Measurements from ENCODE around the gene IFI27L2.

IFI27L2 gene

DNA sequence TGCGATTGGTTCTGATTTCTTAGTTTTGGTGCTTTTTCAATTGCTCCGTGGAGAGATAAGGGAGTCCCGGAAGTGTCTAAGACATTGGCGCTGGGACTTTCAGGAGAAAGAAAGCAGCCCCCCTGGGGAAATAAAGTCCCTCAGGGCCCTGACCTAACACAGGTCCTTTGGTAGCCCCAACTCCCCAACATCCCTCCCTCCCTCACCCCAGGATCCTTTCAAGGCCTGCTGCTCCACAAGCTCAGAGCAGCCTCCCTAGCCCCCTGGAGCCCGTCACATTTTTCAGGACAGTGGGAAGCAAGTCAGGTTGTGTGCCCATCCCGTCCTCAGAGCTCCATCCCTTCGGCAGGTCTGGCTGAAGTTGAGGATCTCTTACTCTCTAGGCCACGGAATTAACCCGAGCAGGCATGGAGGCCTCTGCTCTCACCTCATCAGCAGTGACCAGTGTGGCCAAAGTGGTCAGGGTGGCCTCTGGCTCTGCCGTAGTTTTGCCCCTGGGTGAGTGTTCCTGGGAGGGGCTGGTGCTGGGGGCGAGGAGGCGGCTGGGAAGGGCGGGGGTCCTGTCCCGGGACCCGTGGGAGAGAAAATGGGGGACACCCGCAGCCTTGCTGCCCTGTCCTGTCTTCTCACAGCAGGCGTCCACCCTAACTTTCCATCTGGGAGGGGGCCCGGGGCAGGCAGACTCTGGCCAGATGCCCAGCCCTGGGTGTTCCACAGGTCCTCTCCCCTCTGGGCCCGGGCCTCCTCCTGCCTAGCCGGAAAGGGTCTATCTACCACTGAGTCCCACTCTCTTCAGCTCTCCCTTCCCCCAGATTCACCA is 17.9 kb downstream of the IFI27L2 start:
- no peak for FAIRE-seq
- no peak for DNase-seq (ENCODE audit: insufficient read length, low spot score)
- no peak for TF ChIP-seq POLR2A (IDR thresholded peaks at IDR 0.05; ENCODE audit: low read depth, low read length)

GRCh38 chr14:94110552-94111181 is 18.7 kb downstream of the IFI27L2 start, which contains the start of gene IFI27:
Gene IFI27, plus strand, starts transcription at chr14:94110736.
- DNase-seq (ENCODE audit: insufficient read length, low spot score): peak; percentile 26
- no peak for TF ChIP-seq POLR2A (IDR thresholded peaks at IDR 0.05; ENCODE audit: low read depth, low read length)
- peak; percentile 11 for FAIRE-seq

- DNase-seq (ENCODE audit: insufficient read length, low spot score) (no peak), FAIRE-seq (no peak)
- no peak for TF ChIP-seq POLR2A (IDR thresholded peaks at IDR 0.05; ENCODE audit: low read depth, low read length)
These were observed 19.5 kb downstream of the IFI27L2 start for GRCh38 chr14:94109915-94110250.

DNA sequence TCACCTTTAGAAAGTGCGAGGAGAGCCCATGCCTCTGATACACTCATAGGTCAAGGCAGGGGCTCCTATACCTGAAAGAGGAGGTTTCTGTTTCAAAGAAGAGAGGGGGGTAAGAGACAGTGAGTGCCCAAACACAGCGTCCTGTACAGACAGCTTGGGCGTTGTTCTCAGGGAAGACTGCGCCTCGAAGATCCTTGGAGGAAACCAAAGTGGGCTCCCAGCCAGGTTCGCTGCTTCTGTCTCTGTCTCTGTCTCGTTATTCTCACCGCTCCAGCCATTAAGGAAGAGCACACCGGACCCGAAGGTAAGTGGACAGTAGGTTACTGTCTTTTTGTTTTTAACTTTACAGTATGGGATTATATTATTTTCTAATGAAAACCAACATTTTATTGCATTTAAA is 24.7 kb downstream of the IFI27L2 start:
- FAIRE-seq (no peak), DNase-seq (ENCODE audit: insufficient read length, low spot score) (no peak)
- TF ChIP-seq POLR2A (IDR thresholded peaks at IDR 0.05; ENCODE audit: low read depth, low read length): no peak

- FAIRE-seq: no peak
- no peak for DNase-seq (ENCODE audit: insufficient read length, low spot score)
- no peak for TF ChIP-seq POLR2A (IDR thresholded peaks at IDR 0.05; ENCODE audit: low read depth, low read length)
These were observed 25.8 kb downstream of the IFI27L2 start for GRCh38 chr14:94103554-94104150.

DNA sequence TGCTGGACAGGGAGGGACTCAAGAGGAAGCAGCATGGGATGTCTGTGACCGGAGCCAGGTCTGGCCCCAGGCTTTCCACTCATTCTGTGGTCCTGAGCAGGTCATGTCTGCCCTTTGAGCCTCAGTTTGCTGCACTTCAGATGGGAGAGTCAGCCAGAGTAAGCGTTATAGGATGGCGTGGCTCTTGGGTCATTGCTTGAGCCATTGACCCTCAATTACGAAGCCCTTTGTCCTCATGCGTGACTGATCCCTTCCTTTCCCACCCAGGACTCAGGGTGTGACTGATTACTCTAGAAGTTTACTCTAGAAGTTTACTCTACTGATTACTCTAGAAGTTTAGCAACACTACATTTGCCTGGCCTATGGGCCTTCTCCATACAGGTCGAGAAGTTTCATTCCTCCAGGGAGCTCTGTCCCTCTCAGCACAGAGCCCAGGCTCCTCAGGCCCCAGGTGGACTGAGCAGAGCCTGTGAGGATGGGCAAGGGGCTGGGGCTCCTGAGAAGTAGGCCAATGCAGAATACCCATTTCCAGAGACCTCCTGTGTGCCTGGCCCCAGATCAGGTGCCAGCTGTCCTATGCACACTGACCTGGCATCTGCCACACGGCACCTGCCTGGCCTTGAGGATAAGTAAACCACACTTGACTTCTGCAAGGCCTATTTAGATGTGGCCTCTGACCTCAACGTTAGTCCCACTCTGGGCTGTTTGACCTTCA is 26.5 kb downstream of the IFI27L2 start:
- FAIRE-seq (no peak), DNase-seq (ENCODE audit: insufficient read length, low spot score) (no peak)
- no peak for TF ChIP-seq POLR2A (IDR thresholded peaks at IDR 0.05; ENCODE audit: low read depth, low read length)

- no peak for FAIRE-seq
- DNase-seq (ENCODE audit: insufficient read length, low spot score): no peak
- no peak for TF ChIP-seq POLR2A (IDR thresholded peaks at IDR 0.05; ENCODE audit: low read depth, low read length)
These were observed 27.7 kb downstream of the IFI27L2 start for GRCh38 chr14:94101748-94102147.

DNA sequence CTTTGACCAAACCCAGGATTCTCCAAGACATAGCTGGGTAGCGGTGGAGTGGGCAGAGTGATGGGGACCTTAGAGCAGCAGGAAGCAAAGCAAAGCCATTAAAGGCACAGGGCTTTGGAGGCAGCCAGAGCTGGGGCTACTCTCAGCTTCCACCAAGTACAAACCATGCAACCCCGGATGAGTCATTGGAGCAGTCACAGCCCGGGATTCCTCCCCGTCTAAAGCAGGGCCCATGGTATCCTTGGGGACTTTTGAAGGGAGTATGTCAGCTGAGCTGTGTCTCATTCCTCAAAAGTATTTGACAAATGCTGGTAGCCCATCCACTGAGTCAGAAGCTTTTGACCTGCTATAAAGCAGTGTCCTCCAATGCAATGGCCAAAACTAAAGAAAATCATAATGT is 28.6 kb downstream of the IFI27L2 start:
- DNase-seq (ENCODE audit: insufficient read length, low spot score) (peak; percentile 87), FAIRE-seq (peak; percentile 93)
- no peak for TF ChIP-seq POLR2A (IDR thresholded peaks at IDR 0.05; ENCODE audit: low read depth, low read length)

- no peak for FAIRE-seq
- no peak for TF ChIP-seq POLR2A (IDR thresholded peaks at IDR 0.05; ENCODE audit: low read depth, low read length)
- DNase-seq (ENCODE audit: insufficient read length, low spot score): no peak
These were observed 30.4 kb downstream of the IFI27L2 start for GRCh38 chr14:94099006-94099405.

- DNase-seq (ENCODE audit: insufficient read length, low spot score): no peak
- FAIRE-seq: no peak
- no peak for TF ChIP-seq POLR2A (IDR thresholded peaks at IDR 0.05; ENCODE audit: low read depth, low read length)
These were observed 30.9 kb downstream of the IFI27L2 start for GRCh38 chr14:94098326-94098992.

DNA sequence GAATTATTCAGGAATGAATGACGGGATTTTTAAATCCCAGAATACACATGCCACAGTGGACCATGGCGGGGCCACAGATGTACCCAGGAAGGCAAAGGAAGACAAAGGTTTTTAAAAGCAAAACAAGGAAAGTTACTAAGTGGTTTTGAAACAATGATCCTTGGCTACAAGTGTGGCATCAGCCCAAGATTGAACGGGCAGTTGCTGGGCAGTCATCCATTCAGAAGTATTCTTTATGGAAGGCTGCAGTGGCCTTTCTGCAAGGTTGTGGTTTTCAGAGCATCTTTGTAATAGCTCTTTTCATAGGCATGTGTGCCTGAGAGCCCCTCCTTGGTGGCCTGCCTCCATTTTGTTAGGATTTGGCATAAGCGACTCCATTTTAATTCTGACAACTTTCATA is 32.3 kb downstream of the IFI27L2 start:
- FAIRE-seq: no peak
- DNase-seq (ENCODE audit: insufficient read length, low spot score): no peak
- no peak for TF ChIP-seq POLR2A (IDR thresholded peaks at IDR 0.05; ENCODE audit: low read depth, low read length)

DNA sequence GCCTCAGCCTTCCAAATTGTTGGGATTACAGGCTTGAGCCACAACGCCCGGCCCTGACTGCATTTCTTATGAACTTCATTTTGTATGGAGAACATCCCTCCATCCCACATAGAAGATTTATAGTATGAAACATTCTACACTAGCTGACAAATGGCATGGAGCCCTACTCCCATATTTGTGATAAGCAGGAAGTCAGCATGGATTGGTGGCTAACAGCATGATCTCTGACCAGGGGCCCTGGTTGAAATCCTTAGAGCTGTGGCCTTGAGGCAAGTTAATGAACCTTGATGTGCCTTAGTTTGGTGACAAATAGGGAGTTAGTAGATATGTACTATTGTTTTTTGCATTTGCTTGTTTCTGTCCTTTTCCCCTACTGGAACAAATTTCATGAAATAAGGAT is 36.0 kb downstream of the IFI27L2 start:
- no peak for TF ChIP-seq POLR2A (IDR thresholded peaks at IDR 0.05; ENCODE audit: low read depth, low read length)
- FAIRE-seq: no peak

GRCh38 chr14:94089479-94089878 is 39.9 kb downstream of the IFI27L2 start:
- no peak for TF ChIP-seq POLR2A (IDR thresholded peaks at IDR 0.05; ENCODE audit: low read depth, low read length)
- DNase-seq (ENCODE audit: insufficient read length, low spot score) (no peak), FAIRE-seq (no peak)

More for the DNA sequence above, 36.0 kb downstream of the IFI27L2 start:
- DNase-seq (ENCODE audit: insufficient read length, low spot score): no peak

- no peak for DNase-seq (ENCODE audit: insufficient read length, low spot score)
- FAIRE-seq: peak; percentile 30
- TF ChIP-seq POLR2A (IDR thresholded peaks at IDR 0.05; ENCODE audit: low read depth, low read length): no peak
These were observed 40.9 kb downstream of the IFI27L2 start for GRCh38 chr14:94088516-94088915.

Data from H54 (cell line).